ENCODE data around the gene VSIR. TPM values are rescaled to one million over a fixed set of nuclear protein-coding genes. Genes with fewer than 3 reads are reported as not detected.

Gene VSIR
- total and polyA plus RNA-seq, 9 of the 15 experiments (the other 6 are each of a cell fraction or from before 2014, with no cell fraction given), result 0.14 to 20.5 (median 9.3) TPM

- TF ChIP-seq U2AF2 (optimal IDR thresholded peaks at IDR 0.05; ENCODE audit: low read depth, low read length), result no peak
- TF ChIP-seq MITF (IDR thresholded peaks at IDR 0.05), result peak; percentile 96
- no peak; a peak in 1 of 4 replicates for TF ChIP-seq FOXK2 (conservative IDR thresholded peaks at IDR 0.05 in 1 of 2, IDR thresholded peaks at IDR 0.05 in 1 of 2; ENCODE audit: low read depth in 2 of 2)
- TF ChIP-seq CREM (IDR thresholded peaks at IDR 0.05; ENCODE audit: low read depth), result peak; percentile 50
- TF ChIP-seq MED1 (CRISPR knock-in tag; IDR thresholded peaks at IDR 0.05; ENCODE audit: borderline replicate concordance), result no peak
- peak; percentile 23 for TF ChIP-seq TAF1 (IDR thresholded peaks at IDR 0.05; ENCODE audit: control insufficient read depth, extremely low read depth, insufficient read depth, low read length, severe bottlenecking)
- 0 out of 2 replicates have a peak, but pooled peaks have one; percentile 13 for TF ChIP-seq CBX5 (IDR thresholded peaks at IDR 0.05; ENCODE audit: borderline replicate concordance, low read depth)
- no peak for TF ChIP-seq MAFF (IDR thresholded peaks at IDR 0.05; ENCODE audit: low read length)
- no peak for TF ChIP-seq LARP7 (IDR thresholded peaks at IDR 0.05)
- TF ChIP-seq CTCFL (IDR thresholded peaks at IDR 0.05; ENCODE audit: borderline replicate concordance, insufficient read depth, low read depth, low read length, poor library complexity, severe bottlenecking), result peak; percentile 64
- TF ChIP-seq ZNF511 (CRISPR knock-in tag; IDR thresholded peaks at IDR 0.05), result no peak
- TF ChIP-seq MAFG (tag; conservative IDR thresholded peaks at IDR 0.05), result no peak
- TF ChIP-seq MNT (conservative IDR thresholded peaks at IDR 0.05), result peak; percentile 48 to 76; a peak in 3 of 4 replicates
- no peak for TF ChIP-seq FOS (IDR thresholded peaks at IDR 0.05; ENCODE audit: extremely low read depth, insufficient read length)
- TF ChIP-seq TCF7 (IDR thresholded peaks at IDR 0.05; ENCODE audit: borderline replicate concordance), result peak; percentile 82; the same call in 1 of the 2 replicates
- TF ChIP-seq HDAC1 (IDR thresholded peaks at IDR 0.05), result peak in 1 of 2 experiments; percentile 62; a peak in 2 of 4 replicates
- peak; percentile 16; the same call in 1 of the 2 replicates for TF ChIP-seq ZNF644 (tag; IDR thresholded peaks at IDR 0.05; ENCODE audit: low read depth)
- TF ChIP-seq GTF2A2 (tag; IDR thresholded peaks at IDR 0.05), result no peak
- no peak for TF ChIP-seq RBM22 (IDR thresholded peaks at IDR 0.05; ENCODE audit: low read depth, low read length, poor library complexity, severe bottlenecking)
- no peak for TF ChIP-seq KDM1A (IDR thresholded peaks at IDR 0.05)
- TF ChIP-seq BRD4 (IDR thresholded peaks at IDR 0.05), result peak; percentile 40; the same call in 1 of the 2 replicates
- no peak for TF ChIP-seq SRSF1 (IDR thresholded peaks at IDR 0.05; ENCODE audit: low read depth, low read length)
- TF ChIP-seq CXXC5 (CRISPR knock-in tag; IDR thresholded peaks at IDR 0.05), result peak; percentile 86
- TF ChIP-seq ZNF121 (CRISPR knock-in tag; conservative IDR thresholded peaks at IDR 0.05), result no peak
Measured at GRCh38 chr10:71746344-71747037, 26.8 kb downstream of the VSIR start (continued).
